IMR-90 (cell line): ENCODE data around the gene KCNQ5. TPM values are rescaled to one million over a fixed set of nuclear protein-coding genes. Genes with fewer than 3 reads are reported as not detected.

Experiments
- ATAC-seq: fragments of 200-7000 bp; cut with Tn5 transposase; 2 replicates; pipeline ENCODE4 v1.9.1; 2020; ENCODE audit warnings: low read depth, mild to moderate bottlenecking, moderate library complexity
- BruUV-seq: library from RNA; stranded (reverse); fragments of 400-500 nt; replicated peaks from 2 replicates; lab custom pipeline; 2021; lab: Mats Ljungman, UMichigan
- CTCF ChIA-PET: fragments of 300-600 bp; formaldehyde crosslinking; extraction: SDS; loops from one replicate; lab custom pipeline; 2021; ENCODE audit warnings: antibody characterized with exemption; lab: Yijun Ruan, JAX
- POLR2A ChIA-PET: fragments of 300-600 bp; sonication (Branson Sonifier 250); formaldehyde crosslinking; loops from one replicate; lab custom pipeline; 2022; ENCODE audit warnings: antibody characterized with exemption; ENCODE audit not compliant: unreplicated experiment; lab: Charles Lee
- DNase-seq: peaks from one replicate; pipeline ENCODE4 v3.0.0; 2013
- H2AFZ ChIP-seq: replicated peaks from 2 replicates; pipeline ENCODE3; 2013; ENCODE audit warnings: low read length, mild to moderate bottlenecking; ENCODE audit not compliant: poor library complexity
- H2AK5ac ChIP-seq: 2 replicates; pipeline ENCODE4 v1.6.1; 2013; ENCODE audit warnings: low read depth, low read length, inconsistent platforms
- H2AK9ac ChIP-seq: replicated peaks from 2 replicates; pipeline ENCODE3; 2013; ENCODE audit warnings: mild to moderate bottlenecking, low read depth, low read length, moderate library complexity; ENCODE audit not compliant: poor library complexity
- H2BK120ac ChIP-seq: 2 replicates; pipeline ENCODE4 v1.6.1; 2013; ENCODE audit warnings: low read depth, low read length, inconsistent platforms
- H2BK15ac ChIP-seq: 3 replicates; pipeline ENCODE4 v1.6.1; 2013; ENCODE audit warnings: low read depth, low read length, inconsistent platforms
- H2BK20ac ChIP-seq: 2 replicates; pipeline ENCODE4 v1.6.1; 2013; ENCODE audit warnings: low read depth, mild to moderate bottlenecking, inconsistent platforms, low read length, moderate library complexity
- H2BK5ac ChIP-seq: 2 replicates; pipeline ENCODE4 v1.6.1; 2013; ENCODE audit warnings: mild to moderate bottlenecking, low read depth, low read length, inconsistent platforms; ENCODE audit not compliant: poor library complexity, severe bottlenecking
- H3K14ac ChIP-seq: replicated peaks from 2 replicates; pipeline ENCODE4 v1.6.1; 2013; ENCODE audit warnings: low read depth, low read length, inconsistent platforms
- H3K18ac ChIP-seq: 2 replicates; pipeline ENCODE4 v1.6.1; 2013; ENCODE audit warnings: low read depth, low read length, control low read depth
- H3K23ac ChIP-seq: 2 replicates; pipeline ENCODE4 v1.6.1; 2013; ENCODE audit warnings: low read depth, low read length, inconsistent platforms
- H3K27ac ChIP-seq: 2 replicates; pipeline ENCODE4 v1.5.1; 2013; ENCODE audit warnings: mild to moderate bottlenecking, control low read depth, low read length; ENCODE audit not compliant: insufficient read depth
- H3K27me3 ChIP-seq: 2 replicates; pipeline ENCODE4 v1.6.1; 2013; ENCODE audit warnings: low read length; ENCODE audit not compliant: control insufficient read depth, insufficient read depth
- H3K36me3 ChIP-seq: 2 replicates; pipeline ENCODE4 v1.6.1; 2013; ENCODE audit warnings: low read length, mixed read lengths; ENCODE audit not compliant: control insufficient read depth, insufficient read depth
- H3K4ac ChIP-seq: 2 replicates; pipeline ENCODE4 v1.6.1; 2013; ENCODE audit warnings: low read depth, low read length, inconsistent platforms
- H3K4me1 ChIP-seq: 2 replicates; pipeline ENCODE4 v1.6.1; 2013; ENCODE audit warnings: low read length, mixed read lengths; ENCODE audit not compliant: control insufficient read depth, insufficient read depth
- H3K4me2 ChIP-seq: 2 replicates; pipeline ENCODE4 v1.6.1; 2013; ENCODE audit warnings: low read depth, mild to moderate bottlenecking, control low read depth, low read length, moderate library complexity
- H3K4me3 ChIP-seq: 2 replicates; pipeline ENCODE4 v1.5.1; 2013; ENCODE audit warnings: low read depth, mild to moderate bottlenecking, control low read depth, low read length, moderate library complexity; ENCODE audit not compliant: insufficient read depth
- H3K56ac ChIP-seq: 2 replicates; pipeline ENCODE4 v1.6.1; 2013; ENCODE audit warnings: low read length, inconsistent platforms; ENCODE audit not compliant: insufficient read depth; ENCODE audit errors: extremely low read depth
- H3K79me1 ChIP-seq, 2 experiments: 2 replicates each; pipeline ENCODE4 v1.6.1; 2013; ENCODE audit warnings: low read length in 2 of 2, inconsistent platforms in 1 of 2, low read depth in 1 of 2
- H3K9ac ChIP-seq: 2 replicates; pipeline ENCODE4 v1.6.1; 2013; ENCODE audit warnings: low read depth, low read length, control low read depth
- H3K9me1 ChIP-seq: 2 replicates; pipeline ENCODE4 v1.6.1; 2013; ENCODE audit warnings: low read length, inconsistent platforms; ENCODE audit not compliant: insufficient read depth
- H3K9me3 ChIP-seq: 2 replicates; pipeline ENCODE4 v1.6.1; 2013; ENCODE audit warnings: low read length; ENCODE audit not compliant: control insufficient read depth, insufficient read depth
- H4K20me1 ChIP-seq: 2 replicates; pipeline ENCODE4 v1.6.1; 2013; ENCODE audit warnings: low read length, inconsistent platforms; ENCODE audit not compliant: insufficient read depth
- H4K5ac ChIP-seq: 2 replicates; pipeline ENCODE4 v1.6.1; 2013; ENCODE audit warnings: mild to moderate bottlenecking, low read depth, low read length, control low read depth
- H4K8ac ChIP-seq, 2 experiments: 2 replicates each; pipeline ENCODE4 v1.6.1; 2013; ENCODE audit warnings: low read depth in 2 of 2, low read length in 2 of 2, control low read depth in 1 of 2, inconsistent platforms in 1 of 2
- H4K91ac ChIP-seq: 2 replicates; pipeline ENCODE4 v1.6.1; 2013; ENCODE audit warnings: low read depth, low read length, inconsistent platforms; ENCODE audit not compliant: insufficient read depth
- CHD1 ChIP-seq: IDR thresholded peaks from 2 replicates; pipeline ENCODE4 v1.6.1; 2012; ENCODE audit warnings: low read depth, low read length, improper control_type of control experiment
- FOS ChIP-seq: fragments of 150-350 bp; IDR thresholded peaks from 2 replicates; pipeline ENCODE4 v1.6.1; 2016; ENCODE audit warnings: low read depth, low read length
- RAD21 ChIP-seq: IDR thresholded peaks from 2 replicates; pipeline ENCODE4 v1.6.1; 2012; ENCODE audit warnings: low read length, improper control_type of control experiment
- RCOR1 ChIP-seq: IDR thresholded peaks from 2 replicates; pipeline ENCODE4 v1.6.1; 2012; ENCODE audit warnings: mild to moderate bottlenecking, low read length, improper control_type of control experiment; ENCODE audit not compliant: insufficient replicate concordance
- WGBS, 2 experiments: methylation state at CpG; one replicate each; pipeline versions ENCODE4 v1.1.5 to v1.1.7; 2013; ENCODE audit warnings: missing lambda C conversion rate in 2 of 2; ENCODE audit not compliant: insufficient read length in 1 of 2; ENCODE audit errors: extremely low coverage in 2 of 2; 5-methylcytosine and 5-hydroxymethylcytosine counted together
- dilution Hi-C: fragments of 300-500 bp; cut with HindIII; formaldehyde crosslinking; loops from one replicate; pipeline ENCODE4 v1.14.3; 2018; ENCODE audit warnings: low sequenced_read_pairs; ENCODE audit not compliant: unreplicated experiment
- in situ Hi-C: fragments of 300-500 bp; cut with MboI; formaldehyde crosslinking; loops from 3 replicates; pipeline ENCODE4 v1.14.3; 2019; ENCODE audit warnings: low sequenced_read_pairs, inconsistent platforms, mixed read lengths
- intact Hi-C: fragments of 100-400 bp; cut with micrococcal nuclease; formaldehyde crosslinking; loops from 2 replicates; pipeline ENCODE4 v1.10.0; 2022
- polyA plus RNA-seq, 3 experiments: library from polyadenylated mRNA; depleted of rRNA; stranded (reverse); fragments of >200 nt; gene quantifications; 2 replicates each; pipeline ENCODE4 v1.2.3, GENCODE V29; 2012; ENCODE audit warnings: low replicate concordance in 1 of 3
- total RNA-seq: library from RNA; depleted of rRNA; stranded (reverse); fragments of >200 nt; gene quantifications from 2 replicates; pipeline ENCODE4 v1.2.3, GENCODE V29; 2012

The KCNQ5 gene
- total and polyA plus RNA-seq, 2 of the 4 experiments (the other 2 are of a cell fraction) = 0.75 to 1.3 TPM

GRCh38 chr6:72863131-72863530 lies 241.3 kb downstream of the KCNQ5 start:
- POLR2A ChIA-PET = no interaction called here
- CTCF ChIA-PET = interaction anchor here (1.4 kb wide), 1 partner anchor 12 kb away, joined by 3 read pairs; no protein-coding TSS in a partner anchor
- Histone ChIP-seq H2AK5ac (no peak overlapping the region), H3K4me3 (no peak overlapping the region), H2BK15ac (no peak overlapping the region), H3K14ac (no peak overlapping the region), H2BK5ac (no peak overlapping the region), H3K36me3 (no peaks in the 10 kb centered on the region), H2AK9ac (no peak overlapping the region), H3K4me1 (peaks cover 7% of the 10 kb centered on the region), H3K9ac (no peak overlapping the region), H3K79me1 (peaks cover 0 to 2% of the 10 kb centered on the region in 2 experiments; a peak in 1 of 4 replicates), H3K4me2 (no peak overlapping the region), H2BK20ac (no peak overlapping the region), H3K9me1 (peaks cover 4% of the 10 kb centered on the region), H2AFZ (no peak overlapping the region), H3K9me3 (no peaks in the 10 kb centered on the region), H3K18ac (no peak overlapping the region), H3K23ac (no peak overlapping the region), H4K8ac (no peak overlapping the region), H3K27me3 (no peaks in the 10 kb centered on the region), H4K20me1 (no peaks in the 10 kb centered on the region), H2BK120ac (no peak overlapping the region), H4K91ac (no peak overlapping the region), H3K4ac (no peak overlapping the region), H4K5ac (no peak overlapping the region), H3K56ac (no peak overlapping the region), H3K27ac (no peak overlapping the region)
- intact Hi-C loops (no loop called here), in situ Hi-C loops (no loop called here), dilution Hi-C loops (no loop called here)
- BruUV-seq = no TSS peak
- ATAC-seq (no peak), DNase-seq (no peak)
- no peak for TF ChIP-seq CHD1
- no peak for TF ChIP-seq RCOR1
- TF ChIP-seq RAD21 = no peak
- no peak for TF ChIP-seq FOS
- 67% methylated on average over 1 of the region's 1 CpG; no CpG with 5 or more reads in 1 of the 2 experiments for WGBS, 2 experiments
